Measurements from ENCODE around the gene SLC12A6. TPM values are rescaled to one million over a fixed set of nuclear protein-coding genes. Genes with fewer than 3 reads are reported as not detected.

Gene SLC12A6
- polyA plus RNA-seq, 1 experiment = 19.1 TPM

- Histone ChIP-seq H3K4me3 (ENCODE audit: low read depth, low read length) (no peak overlapping the region), H3K27me3 (ENCODE audit: control insufficient read depth, insufficient read depth, low read length) (no peaks in the 10 kb centered on the region), H3K27ac (ENCODE audit: low read depth, low read length) (no peak overlapping the region), H3K9me3 (ENCODE audit: control insufficient read depth, insufficient read depth, low read length) (no peaks in the 10 kb centered on the region)
- ChIA-PET CTCF (no interaction called here), POLR2A (no interaction called here)
- TF ChIP-seq CTCF (IDR thresholded peaks at IDR 0.05; ENCODE audit: low read depth, low read length) = no peak
- DNase-seq (ENCODE audit: low read depth, low spot score) = no peak
These were observed 26.0 kb downstream of the SLC12A6 start for GRCh38 chr15:34311563-34311962.

- Histone ChIP-seq H3K9me3 (ENCODE audit: control insufficient read depth, insufficient read depth, low read length) (no peaks in the 10 kb centered on the region), H3K4me3 (ENCODE audit: low read depth, low read length) (no peak overlapping the region), H3K27ac (ENCODE audit: low read depth, low read length) (no peak overlapping the region), H3K27me3 (ENCODE audit: control insufficient read depth, insufficient read depth, low read length) (no peaks in the 10 kb centered on the region)
- POLR2A ChIA-PET = no interaction called here
- DNase-seq (ENCODE audit: low read depth, low spot score) = peak; percentile 34
- TF ChIP-seq CTCF (IDR thresholded peaks at IDR 0.05; ENCODE audit: low read depth, low read length) = no peak
- CTCF ChIA-PET = no interaction called here
These were observed 33.0 kb downstream of the SLC12A6 start for GRCh38 chr15:34304613-34305012.

GRCh38 chr15:34301058-34301457 is 36.5 kb downstream of the SLC12A6 start:
- H3K4me3 ChIP-seq (ENCODE audit: low read depth, low read length) = no peak overlapping the region
- ChIA-PET CTCF (interaction anchor here (1.4 kb wide), 1 partner anchor 60 kb away, joined by 3 read pairs; no protein-coding TSS in a partner anchor), POLR2A (no interaction called here)
- H3K27me3 ChIP-seq (ENCODE audit: control insufficient read depth, insufficient read depth, low read length) = no peaks in the 10 kb centered on the region
- no peaks in the 10 kb centered on the region for H3K9me3 ChIP-seq (ENCODE audit: control insufficient read depth, insufficient read depth, low read length)
- DNase-seq (ENCODE audit: low read depth, low spot score) = no peak
- TF ChIP-seq CTCF (IDR thresholded peaks at IDR 0.05; ENCODE audit: low read depth, low read length) = no peak
- no peak overlapping the region for H3K27ac ChIP-seq (ENCODE audit: low read depth, low read length)

GRCh38 chr15:34297059-34297458 is 40.5 kb downstream of the SLC12A6 start:
- CTCF ChIA-PET = no interaction called here
- POLR2A ChIA-PET = no interaction called here
- DNase-seq (ENCODE audit: low read depth, low spot score) = no peak
- H3K27me3 ChIP-seq (ENCODE audit: control insufficient read depth, insufficient read depth, low read length) = no peaks in the 10 kb centered on the region
- no peak overlapping the region for H3K4me3 ChIP-seq (ENCODE audit: low read depth, low read length)
- no peak overlapping the region for H3K27ac ChIP-seq (ENCODE audit: low read depth, low read length)
- H3K9me3 ChIP-seq (ENCODE audit: control insufficient read depth, insufficient read depth, low read length) = no peaks in the 10 kb centered on the region
- TF ChIP-seq CTCF (IDR thresholded peaks at IDR 0.05; ENCODE audit: low read depth, low read length) = no peak

- H3K9me3 ChIP-seq (ENCODE audit: control insufficient read depth, insufficient read depth, low read length) = no peaks in the 10 kb centered on the region
- no peaks in the 10 kb centered on the region for H3K27me3 ChIP-seq (ENCODE audit: control insufficient read depth, insufficient read depth, low read length)
- no peak for TF ChIP-seq CTCF (IDR thresholded peaks at IDR 0.05; ENCODE audit: low read depth, low read length)
- no peak overlapping the region for H3K27ac ChIP-seq (ENCODE audit: low read depth, low read length)
- no peak for DNase-seq (ENCODE audit: low read depth, low spot score)
- CTCF ChIA-PET = no interaction called here
- no peak overlapping the region for H3K4me3 ChIP-seq (ENCODE audit: low read depth, low read length)
- POLR2A ChIA-PET = no interaction called here
These were observed 45.0 kb downstream of the SLC12A6 start for GRCh38 chr15:34292621-34293020.

Data from AG04450 (cell line).